HepG2 (cell line): ENCODE measurements around the gene CACNA2D1. TPM values are rescaled to one million over a fixed set of nuclear protein-coding genes. Genes with fewer than 3 reads are reported as not detected.

ENCODE experiments used
- ATAC-seq: fragments of 200-7000 bp; cut with Tn5 transposase; 3 replicates; pipeline ENCODE4 v1.9.1; 2020; ENCODE audit warnings: mild to moderate bottlenecking, moderate library complexity
- BruUV-seq: library from RNA; stranded (reverse); fragments of 400-500 nt; replicated peaks from 2 replicates; lab custom pipeline; 2021; lab: Mats Ljungman, UMichigan
- CTCF ChIA-PET: fragments of 300-600 bp; formaldehyde crosslinking; extraction: SDS; loops from one replicate; lab custom pipeline; 2021; ENCODE audit warnings: low total read pairs, inconsistent platforms, low intra/inter-chr PET ratio; lab: Yijun Ruan, JAX
- POLR2A ChIA-PET: fragments of 350-600 bp; sonication (Branson Sonifier 250); formaldehyde crosslinking; loops from one replicate; lab custom pipeline; 2020; ENCODE audit warnings: antibody characterized with exemption, inconsistent platforms; lab: Yijun Ruan, JAX
- DNase-seq: peaks from one replicate; pipeline ENCODE4 v3.0.0-alpha.2; 2015; ENCODE audit warnings: low spot score
- FAIRE-seq: peaks from 3 replicates; lab custom pipeline; 2011; peaks lifted over from hg19 to GRCh38; lab: Jason Lieb, UNC
- H2AFZ ChIP-seq: one replicate; pipeline ENCODE4 v1.6.1; 2011; ENCODE audit warnings: low read length, inconsistent platforms
- H3K27ac ChIP-seq: fragments of 300-600 bp; 3 replicates; pipeline ENCODE4 v1.8.0; 2011; ENCODE audit warnings: mixed run types, mild to moderate bottlenecking, mixed read lengths, low read length, inconsistent platforms; ENCODE audit not compliant: insufficient read depth; ENCODE audit errors: extremely low read length
- H3K27me3 ChIP-seq, 2 experiments: fragments of 200-600 bp in 1 of 2; 2 replicates in 1 of 2; 3 replicates in 1 of 2; pipeline versions ENCODE4 v1.6.0 to v1.8.0; 2011; ENCODE audit warnings: low read length in 2 of 2, mild to moderate bottlenecking in 2 of 2, moderate library complexity in 2 of 2, inconsistent platforms in 1 of 2; ENCODE audit not compliant: insufficient read depth in 2 of 2, control insufficient read depth in 1 of 2
- H3K36me3 ChIP-seq, 2 experiments: fragments of 200-600 bp in 1 of 2; replicated peaks in 1 of 2; 2 replicates in 1 of 2; 3 replicates in 1 of 2; pipeline versions ENCODE4 v1.5.1 to v1.8.0; 2011; ENCODE audit warnings: low read length in 2 of 2, inconsistent platforms in 1 of 2; ENCODE audit not compliant: insufficient read depth in 2 of 2, control insufficient read depth in 1 of 2
- H3K4me1 ChIP-seq: 2 replicates; pipeline ENCODE4 v1.5.1; 2012; ENCODE audit warnings: low read length, inconsistent platforms; ENCODE audit not compliant: insufficient read depth
- H3K4me2 ChIP-seq: 2 replicates; pipeline ENCODE4 v1.6.0; 2011; ENCODE audit warnings: low read depth, low read length, inconsistent platforms
- H3K4me3 ChIP-seq, 3 experiments: fragments of 200-600 bp in 1 of 3; sonication (generic), shearing (Covaris generic) in 1 of 3; replicated peaks in 1 of 3; 2 replicates each; pipeline ENCODE4 v1.5.1; 2011 to 2016; ENCODE audit warnings: low read length in 3 of 3, inconsistent platforms in 2 of 3, low read depth in 2 of 3, mild to moderate bottlenecking in 2 of 3, control low read depth in 1 of 3, mixed read lengths in 1 of 3; ENCODE audit not compliant: insufficient read depth in 1 of 3
- H3K79me2 ChIP-seq: one replicate; pipeline ENCODE4 v1.6.1; 2011; ENCODE audit warnings: low read length, inconsistent platforms; ENCODE audit not compliant: insufficient read depth
- H3K9ac ChIP-seq: 2 replicates; pipeline ENCODE4 v1.6.0; 2011; ENCODE audit warnings: mild to moderate bottlenecking, low read depth, low read length, inconsistent platforms; ENCODE audit not compliant: insufficient read depth
- H3K9me3 ChIP-seq: 2 replicates; pipeline ENCODE4 v1.5.1; 2012; ENCODE audit warnings: mild to moderate bottlenecking, low read length
- H4K20me1 ChIP-seq: 2 replicates; pipeline ENCODE4 v1.6.0; 2011; ENCODE audit warnings: inconsistent platforms, mild to moderate bottlenecking, low read length, moderate library complexity; ENCODE audit not compliant: insufficient read depth
- ATF7 ChIP-seq, 2 experiments: fragments of 450-650 bp in 1 of 2; sonication (generic) in 1 of 2; formaldehyde crosslinking in 1 of 2; IDR thresholded peaks; 2 replicates each; pipeline versions ENCODE4 v1.4.0 to v1.6.1; 2016 to 2020; ENCODE audit warnings: antibody characterized with exemption in 1 of 2, mild to moderate bottlenecking in 1 of 2, missing genetic modification reagents in 1 of 2
- FIP1L1 ChIP-seq: fragments of 200-400 bp; formaldehyde crosslinking; IDR thresholded peaks from 2 replicates; pipeline ENCODE4 v1.6.1; 2018; ENCODE audit warnings: low read depth, mild to moderate bottlenecking, low read length, moderate library complexity, borderline replicate concordance; ENCODE audit not compliant: insufficient read depth
- GABPA ChIP-seq, 2 experiments: IDR thresholded peaks; 2 replicates each; pipeline ENCODE4 v1.6.1; 2011 to 2016; ENCODE audit warnings: low read depth in 2 of 2, low read length in 1 of 2, missing biosample characterization in 1 of 2, missing genetic modification characterization in 1 of 2
- HDAC2 ChIP-seq: sonication (generic); formaldehyde crosslinking; IDR thresholded peaks from 2 replicates; pipeline ENCODE4 v1.4.0; 2020; ENCODE audit warnings: missing genetic modification reagents
- HOXA9 ChIP-seq: sonication (generic); formaldehyde crosslinking; IDR thresholded peaks from 2 replicates; pipeline ENCODE4 v1.8.1; 2022; ENCODE audit warnings: missing genetic modification reagents, mild to moderate bottlenecking, moderate library complexity, borderline replicate concordance
- MBNL3 ChIP-seq: fragments of 250-450 bp; sonication (Bioruptor Pico); conservative IDR thresholded peaks from 2 replicates; pipeline ENCODE4 v1.8.0; 2022; ENCODE audit warnings: mild to moderate bottlenecking, inconsistent platforms
- MYPOP ChIP-seq: sonication (generic); formaldehyde crosslinking; IDR thresholded peaks from 2 replicates; pipeline ENCODE4 v1.8.1; 2023; ENCODE audit warnings: mild to moderate bottlenecking, moderate library complexity, missing genetic modification reagents
- NFE2 ChIP-seq: sonication (generic); formaldehyde crosslinking; IDR thresholded peaks from 2 replicates; pipeline ENCODE4 v1.4.0; 2020; ENCODE audit warnings: missing genetic modification reagents
- PHF21A ChIP-seq: sonication (generic); formaldehyde crosslinking; IDR thresholded peaks from 2 replicates; pipeline ENCODE4 v1.5.0; 2020; ENCODE audit warnings: mild to moderate bottlenecking, missing genetic modification reagents
- PHF8 ChIP-seq: sonication (generic); formaldehyde crosslinking; IDR thresholded peaks from 2 replicates; pipeline ENCODE4 v1.5.0; 2020; ENCODE audit warnings: missing genetic modification reagents
- SNAPC2 ChIP-seq: sonication (generic); formaldehyde crosslinking; IDR thresholded peaks from 2 replicates; pipeline ENCODE4 v1.8.1; 2022; ENCODE audit warnings: mild to moderate bottlenecking, missing genetic modification reagents
- TAF1 ChIP-seq: sonication (generic); formaldehyde crosslinking; IDR thresholded peaks from 2 replicates; pipeline ENCODE4 v1.4.0; 2020; ENCODE audit warnings: missing genetic modification reagents
- TBP ChIP-seq: sonication (generic); formaldehyde crosslinking; IDR thresholded peaks from 2 replicates; pipeline ENCODE4 v1.5.0; 2020; ENCODE audit warnings: missing genetic modification reagents
- ZNF124 ChIP-seq: sonication (generic); formaldehyde crosslinking; IDR thresholded peaks from 2 replicates; pipeline ENCODE4 v1.4.0; 2020; ENCODE audit warnings: missing genetic modification reagents
- ZNF235 ChIP-seq: sonication (generic); formaldehyde crosslinking; IDR thresholded peaks from 2 replicates; pipeline ENCODE4 v1.8.1; 2023; ENCODE audit warnings: mild to moderate bottlenecking, missing genetic modification reagents, borderline replicate concordance
- ZNF280B ChIP-seq: sonication (generic); formaldehyde crosslinking; IDR thresholded peaks from 2 replicates; pipeline ENCODE4 v1.5.0; 2020; ENCODE audit warnings: missing genetic modification reagents, mild to moderate bottlenecking, borderline replicate concordance
- ZNF549 ChIP-seq: sonication (generic); formaldehyde crosslinking; IDR thresholded peaks from 2 replicates; pipeline ENCODE4 v1.5.0; 2020; ENCODE audit warnings: missing genetic modification reagents
- ZSCAN30 ChIP-seq: sonication (generic); formaldehyde crosslinking; IDR thresholded peaks from 2 replicates; pipeline ENCODE4 v1.5.0; 2020; ENCODE audit warnings: mild to moderate bottlenecking, missing genetic modification reagents
- WGBS: methylation state at CpG from one replicate; pipeline ENCODE4 v1.1.6; 2017; ENCODE audit warnings: low lambda C conversion rate; 5-methylcytosine and 5-hydroxymethylcytosine counted together
- in situ Hi-C: cut with HindIII; loops from 2 replicates; pipeline ENCODE4 v1.10.0; 2017; ENCODE audit warnings: low pct_unique_long_range_greater_than_20kb; ENCODE audit not compliant: extremely low pct_ligation_motif_present
- intact Hi-C: fragments of 100-400 bp; cut with micrococcal nuclease; formaldehyde crosslinking; loops from one replicate; pipeline ENCODE4 v1.10.0; 2022; ENCODE audit not compliant: unreplicated experiment
- polyA plus RNA-seq, 8 experiments: library from polyadenylated mRNA; depleted of rRNA in 3 of 8; stranded (reverse) in 7 of 8; unstranded in 1 of 8; fragments of >200 nt; fragmentation: Illumina TruSeq in 4 of 8; extraction: Trizol in 4 of 8; gene quantifications; 2 replicates each; pipeline versions ENCODE4 v1.2.1 to v1.2.3, GENCODE V29; 2011 to 2016; ENCODE audit warnings: low read depth in 4 of 8, missing spikeins in 1 of 8, mixed read lengths in 1 of 8; ENCODE audit not compliant: insufficient read depth in 1 of 8
- total RNA-seq, 5 experiments: library from RNA; depleted of rRNA; stranded (reverse); fragments of >200 nt; fragmentation: Illumina TruSeq; extraction: Trizol; gene quantifications; 2 replicates each; pipeline ENCODE4 v1.2.3, GENCODE V29; 2016; ENCODE audit warnings: low read depth in 1 of 5

The CACNA2D1 gene
- total and polyA plus RNA-seq, 2 of the 13 experiments (the other 11 are each of a cell fraction or from before 2014, with no cell fraction given) = not detected

GRCh38 chr7:82273886-82274285, 169.7 kb downstream of the CACNA2D1 start:
- Histone ChIP-seq H3K4me1 (no peaks in the 10 kb centered on the region), H4K20me1 (no peaks in the 10 kb centered on the region), H3K9ac (no peak overlapping the region), H3K4me3 (no peak overlapping the region), H3K79me2 (no peaks in the 10 kb centered on the region), H3K27me3 (no peaks in the 10 kb centered on the region), H2AFZ (no peak overlapping the region), H3K4me2 (no peak overlapping the region), H3K27ac (no peak overlapping the region), H3K9me3 (no peaks in the 10 kb centered on the region), H3K36me3 (no peaks in the 10 kb centered on the region)
- ChIA-PET POLR2A (no interaction called here), CTCF (no interaction called here)
- intact Hi-C loops = no loop called here
- in situ Hi-C loops = no loop called here
- no TSS peak for BruUV-seq
- FAIRE-seq = no peak
- no peak for ATAC-seq
- TF ChIP-seq HDAC2 (CRISPR knock-in tag) = no peak
- no peak for TF ChIP-seq ZNF235
- 19% methylated on average over 3 of the region's 3 CpGs for WGBS
- DNase-seq = no peak

- no peak for ATAC-seq
- Histone ChIP-seq H3K27me3 (no peaks in the 10 kb centered on the region), H3K9ac (no peak overlapping the region), H4K20me1 (no peaks in the 10 kb centered on the region), H3K4me3 (no peak overlapping the region), H3K36me3 (no peaks in the 10 kb centered on the region), H3K9me3 (no peaks in the 10 kb centered on the region), H3K27ac (no peak overlapping the region), H2AFZ (no peak overlapping the region), H3K4me1 (no peaks in the 10 kb centered on the region), H3K4me2 (no peak overlapping the region), H3K79me2 (no peaks in the 10 kb centered on the region)
- no TSS peak for BruUV-seq
- no peak for DNase-seq
- in situ Hi-C loops (no loop called here), intact Hi-C loops (no loop called here)
- CTCF ChIA-PET = no interaction called here
- POLR2A ChIA-PET = no interaction called here
- 0% methylated on average over 1 of the region's 1 CpG for WGBS
- FAIRE-seq = no peak
- no peak for TF ChIP-seq ZNF549 (CRISPR knock-in tag)
- TF ChIP-seq SNAPC2 (CRISPR knock-in tag) = no peak
- no peak for TF ChIP-seq PHF8 (CRISPR knock-in tag)
- no peak for TF ChIP-seq PHF21A
- TF ChIP-seq NFE2 (CRISPR knock-in tag) = no peak
- TF ChIP-seq TAF1 (CRISPR knock-in tag) = no peak
- no peak for TF ChIP-seq GABPA (IDR thresholded peaks at IDR 0.05; ENCODE audit: low read depth, low read length)
- no peak for TF ChIP-seq GABPA (CRISPR knock-in tag; IDR thresholded peaks at IDR 0.05; ENCODE audit: low read depth)
- no peak for TF ChIP-seq ZSCAN30
- no peak for TF ChIP-seq ZNF124
- no peak for TF ChIP-seq ATF7 (IDR thresholded peaks at IDR 0.05)
- no peak for TF ChIP-seq ATF7 (CRISPR knock-in tag; IDR thresholded peaks at IDR 0.05)
- no peak for TF ChIP-seq MBNL3 (CRISPR knock-in tag)
- no peak for TF ChIP-seq TBP
- no peak for TF ChIP-seq FIP1L1
- no peak for TF ChIP-seq HOXA9 (CRISPR knock-in tag)
- TF ChIP-seq MYPOP (CRISPR knock-in tag) = no peak
- TF ChIP-seq ZNF280B = no peak
These were observed 172.7 kb downstream of the CACNA2D1 start for GRCh38 chr7:82270870-82271269.
